Ishikawa (cell line): ENCODE results near the gene CALN1.

ENCODE experiments used
- CEBPB ChIP-seq: IDR thresholded peaks from 2 replicates; pipeline ENCODE4 v1.6.1; 2012
- CREB1 ChIP-seq: IDR thresholded peaks from 2 replicates; pipeline ENCODE4 v1.6.1; 2012; ENCODE audit warnings: low read depth
- EGR1 ChIP-seq: IDR thresholded peaks from 2 replicates; pipeline ENCODE4 v1.6.1; 2012
- EP300 ChIP-seq: IDR thresholded peaks from 2 replicates; pipeline ENCODE4 v1.6.1; 2012; ENCODE audit warnings: borderline replicate concordance
- FOXM1 ChIP-seq: IDR thresholded peaks from 2 replicates; pipeline ENCODE4 v1.6.1; 2012; ENCODE audit warnings: low read depth, borderline replicate concordance
- MAX ChIP-seq: IDR thresholded peaks from 2 replicates; pipeline ENCODE4 v1.6.1; 2012
- NFIC ChIP-seq: IDR thresholded peaks from 2 replicates; pipeline ENCODE4 v1.6.1; 2012
- RAD21 ChIP-seq: IDR thresholded peaks from 2 replicates; pipeline ENCODE4 v1.6.1; 2012; ENCODE audit warnings: low read depth
- REST ChIP-seq: IDR thresholded peaks from 2 replicates; pipeline ENCODE4 v1.6.1; 2012; ENCODE audit warnings: low read depth, mild to moderate bottlenecking
- TAF1 ChIP-seq: IDR thresholded peaks from 2 replicates; pipeline ENCODE4 v1.6.1; 2012; ENCODE audit warnings: low read depth, mild to moderate bottlenecking
- USF1 ChIP-seq: IDR thresholded peaks from 2 replicates; pipeline ENCODE4 v1.6.1; 2012

GRCh38 chr7:72021716-72022115 is 390.4 kb downstream of the CALN1 start:
- no peak for TF ChIP-seq REST
- TF ChIP-seq EGR1 = no peak
- no peak for TF ChIP-seq USF1
- no peak for TF ChIP-seq RAD21
- no peak for TF ChIP-seq EP300
- no peak for TF ChIP-seq FOXM1
- TF ChIP-seq CEBPB = no peak
- TF ChIP-seq NFIC = no peak
- TF ChIP-seq TAF1 = no peak
- TF ChIP-seq CREB1 = no peak
- TF ChIP-seq MAX = no peak
